Measurements from ENCODE around the gene ZNF318.
"Not testable (repeated sequence)": the region's sequence is repeated elsewhere in the genome, so short reads cannot be mapped to it uniquely, and the experiment has no call there.

Gene ZNF318

DNA sequence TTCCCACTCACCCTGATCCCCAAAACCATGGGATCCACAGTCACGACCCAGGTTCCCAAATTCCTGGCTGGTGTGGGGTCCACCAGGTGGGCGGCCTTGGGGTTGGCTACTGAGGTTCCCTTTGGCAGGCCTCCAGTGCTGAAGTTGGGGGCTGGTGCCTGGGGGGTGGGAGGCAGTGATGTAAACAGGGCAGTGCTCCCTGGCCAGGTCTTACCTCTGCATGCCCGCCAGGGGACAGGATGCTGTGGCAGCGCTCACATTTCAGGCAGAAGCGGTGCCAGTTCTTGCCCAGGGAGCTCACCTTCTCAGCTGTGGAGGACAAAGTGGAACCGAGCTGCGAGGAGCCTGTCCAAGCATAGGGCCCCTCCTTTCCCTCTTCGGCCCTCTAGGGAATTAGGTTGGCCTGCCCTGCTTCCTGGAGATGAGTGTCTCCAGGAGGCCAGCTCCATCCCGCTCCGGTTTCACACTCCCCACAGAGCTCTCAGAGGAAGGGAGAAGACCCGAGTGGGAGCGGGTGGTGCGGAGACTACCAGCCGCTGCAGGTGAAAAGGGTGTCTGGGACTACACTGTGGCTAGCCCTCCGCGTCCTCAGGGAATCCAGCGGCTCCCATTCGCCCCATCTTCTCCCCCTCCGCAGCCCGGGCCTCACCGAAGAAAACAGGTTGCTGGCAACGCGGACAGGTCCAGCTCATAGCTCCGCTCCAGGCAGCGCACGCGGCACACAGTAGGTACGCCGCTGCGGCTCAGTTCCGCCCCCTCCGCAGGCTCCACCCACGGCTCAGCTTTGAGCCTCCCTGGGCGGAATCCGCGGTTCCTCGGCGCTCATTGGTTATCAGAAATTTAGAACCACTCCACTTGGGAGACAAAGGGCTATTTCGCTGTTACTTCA lies 61.1 kb downstream of the ZNF318 start, which contains the start of gene CRIP3:
Gene CRIP3, minus strand, starts transcription at position 726 of the 889 bp plus-strand sequence. Its CDS starts 34 bp downstream, at position 692.
- H3K9me3 Mint-ChIP-seq = no peaks in the 10 kb centered on the region
- peaks cover 21% of the 10 kb centered on the region for H3K4me1 Mint-ChIP-seq
- no peaks in the 10 kb centered on the region for H3K36me3 Mint-ChIP-seq
- ATAC-seq (ENCODE audit: low read depth) = peak; percentile 81
- H3K4me3 Mint-ChIP-seq = peak within 1 kb of the TSS; percentile 84
- H3K27me3 Mint-ChIP-seq = no peaks in the 10 kb centered on the region
- H3K27ac Mint-ChIP-seq = no peak within 1 kb of the TSS
- peak; percentile 51 to 54 for DNase-seq (ENCODE audit: low spot score in 2 of 2)

DNA sequence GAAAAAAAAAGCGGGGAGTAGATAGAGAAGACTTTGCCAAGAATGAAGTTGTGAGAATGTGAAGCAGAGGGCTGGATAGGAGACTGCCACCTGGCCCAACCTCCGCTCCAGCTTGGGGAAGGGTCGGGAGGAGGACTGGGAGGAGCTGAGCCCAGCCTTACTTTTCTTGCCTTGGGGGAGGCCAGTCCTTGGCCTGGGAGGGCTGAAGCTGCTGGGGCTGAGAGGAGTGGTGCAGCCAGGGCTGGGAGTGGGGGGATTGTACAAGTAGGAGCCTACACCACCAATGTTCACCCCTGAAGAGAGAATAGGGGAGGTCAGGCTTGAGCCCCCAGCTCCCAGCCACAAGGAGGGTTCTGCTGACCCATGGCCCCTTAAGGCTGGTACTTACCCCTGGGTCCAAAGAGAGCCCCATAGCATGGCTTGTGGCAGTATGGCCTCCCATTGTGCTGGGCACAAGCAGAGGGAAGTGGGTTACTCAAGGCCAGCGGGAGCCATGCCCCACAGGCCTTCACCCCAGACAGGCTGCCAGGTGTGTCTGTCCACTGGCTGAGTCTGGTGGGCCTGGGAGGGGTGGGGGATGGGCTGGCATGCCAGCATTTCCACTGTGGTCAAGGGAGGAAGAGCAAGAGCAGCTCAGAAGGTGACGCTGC lies 61.9 kb downstream of the ZNF318 start:
- no peak overlapping the region for H3K27ac Mint-ChIP-seq
- no peaks in the 10 kb centered on the region for H3K27me3 Mint-ChIP-seq
- H3K36me3 Mint-ChIP-seq = no peaks in the 10 kb centered on the region
- peaks cover 15% of the 10 kb centered on the region for H3K4me1 Mint-ChIP-seq
- peak overlapping the region; percentile 84 for H3K4me3 Mint-ChIP-seq
- DNase-seq (ENCODE audit: low spot score in 2 of 2) (no peak), ATAC-seq (ENCODE audit: low read depth) (no peak)
- no peaks in the 10 kb centered on the region for H3K9me3 Mint-ChIP-seq

DNA sequence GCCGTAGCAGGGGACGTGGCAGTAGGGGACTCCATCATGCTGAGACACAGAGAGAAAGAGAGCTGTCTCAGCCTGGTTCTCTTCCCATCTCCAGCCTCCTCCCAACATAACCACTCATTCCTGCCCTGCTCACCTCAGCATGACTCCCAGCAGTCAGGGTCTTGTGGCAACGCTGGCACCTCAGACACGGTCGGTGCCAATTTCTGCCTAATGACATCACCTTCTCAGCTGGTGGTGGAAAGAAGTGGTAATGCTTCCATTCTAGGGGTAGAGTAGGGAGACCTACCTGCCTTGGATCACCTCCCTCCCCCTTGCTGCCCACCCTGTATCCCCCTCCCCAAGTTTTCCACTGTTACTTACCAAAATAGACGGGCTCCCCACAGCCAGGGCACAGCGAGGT lies 63.4 kb downstream of the ZNF318 start:
- Mint-ChIP-seq H3K4me1 (peaks cover 12% of the 10 kb centered on the region), H3K27me3 (peaks cover 1% of the 10 kb centered on the region), H3K9me3 (no peaks in the 10 kb centered on the region), H3K27ac (no peak overlapping the region), H3K36me3 (no peaks in the 10 kb centered on the region), H3K4me3 (no peak overlapping the region)
- DNase-seq (ENCODE audit: low spot score in 2 of 2) (no peak), ATAC-seq (ENCODE audit: low read depth) (no peak)

DNA sequence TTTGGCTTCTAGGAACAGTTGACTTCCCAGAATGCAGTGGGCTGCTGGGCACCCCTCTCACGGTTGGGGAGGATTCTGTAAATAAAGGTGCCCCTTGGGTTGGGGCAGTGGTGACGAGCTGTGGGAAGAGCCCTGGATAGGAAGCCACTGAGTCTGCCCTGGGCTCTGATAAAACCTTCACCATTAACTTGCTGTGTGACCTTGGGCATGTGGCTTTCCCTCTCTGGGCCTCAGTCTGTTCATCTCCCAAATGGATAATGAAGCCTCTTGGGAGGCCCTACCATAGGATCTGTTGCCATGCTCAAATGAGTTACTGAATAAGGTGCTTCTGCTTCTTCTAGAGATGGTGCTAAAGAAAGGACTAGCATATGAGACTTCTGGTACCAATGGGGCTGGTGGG lies 64.6 kb downstream of the ZNF318 start:
- DNase-seq (ENCODE audit: low spot score in 2 of 2) = no peak
- H3K27me3 Mint-ChIP-seq = peaks cover 4% of the 10 kb centered on the region
- H3K4me3 Mint-ChIP-seq = no peak overlapping the region
- H3K9me3 Mint-ChIP-seq = no peaks in the 10 kb centered on the region
- H3K36me3 Mint-ChIP-seq = no peaks in the 10 kb centered on the region
- no peak overlapping the region for H3K27ac Mint-ChIP-seq
- peaks cover 10% of the 10 kb centered on the region for H3K4me1 Mint-ChIP-seq
- no peak for ATAC-seq (ENCODE audit: low read depth)

DNA sequence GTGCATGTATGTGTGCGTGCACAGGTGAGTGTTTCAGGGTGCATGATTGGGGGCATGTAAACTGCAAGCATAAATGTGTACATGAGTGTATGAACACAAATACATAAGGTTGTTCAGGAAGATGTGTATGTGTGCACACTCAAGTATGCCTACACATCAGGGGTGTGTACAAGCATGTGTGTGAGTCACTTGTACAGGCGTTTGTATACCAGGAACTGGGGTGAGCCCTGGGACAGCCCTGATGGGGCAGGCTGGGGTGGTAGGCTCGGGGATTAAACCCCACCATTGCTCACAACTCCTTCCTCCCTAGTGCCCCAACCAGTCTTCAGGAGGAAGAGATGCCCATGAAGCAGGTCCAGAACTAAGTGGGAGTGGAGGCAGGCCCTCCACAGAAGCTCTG lies 65.1 kb downstream of the ZNF318 start:
- H3K4me3 Mint-ChIP-seq = no peak overlapping the region
- no peak overlapping the region for H3K27ac Mint-ChIP-seq
- DNase-seq (ENCODE audit: low spot score in 2 of 2) = no peak
- H3K9me3 Mint-ChIP-seq = no peaks in the 10 kb centered on the region
- no peak for ATAC-seq (ENCODE audit: low read depth)
- H3K36me3 Mint-ChIP-seq = no peaks in the 10 kb centered on the region
- H3K4me1 Mint-ChIP-seq = peaks cover 11% of the 10 kb centered on the region
- H3K27me3 Mint-ChIP-seq = peaks cover 4% of the 10 kb centered on the region

DNA sequence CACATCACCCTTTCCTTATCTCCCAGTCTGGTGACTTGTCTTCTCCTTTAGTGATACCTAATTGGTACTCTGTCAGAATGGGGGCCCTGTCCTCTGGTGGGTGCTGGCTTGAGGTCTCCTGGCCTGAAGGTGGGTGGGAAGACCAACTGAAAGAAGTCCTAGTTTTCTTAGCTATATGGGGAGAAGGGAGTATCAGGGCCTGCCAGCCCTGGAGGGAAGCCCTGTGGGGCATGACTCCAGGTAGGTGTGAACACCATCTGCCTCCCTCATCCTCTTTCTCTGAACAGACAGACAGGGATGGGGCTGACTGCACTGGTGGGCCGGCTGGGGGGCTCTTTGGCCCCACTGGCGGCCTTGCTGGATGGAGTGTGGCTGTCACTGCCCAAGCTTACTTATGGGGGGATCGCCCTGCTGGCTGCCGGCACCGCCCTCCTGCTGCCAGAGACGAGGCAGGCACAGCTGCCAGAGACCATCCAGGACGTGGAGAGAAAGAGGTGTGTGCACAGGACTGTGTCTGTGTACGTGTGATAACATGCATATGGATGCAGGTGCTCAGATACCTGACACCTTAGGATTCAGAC lies 65.6 kb downstream of the ZNF318 start:
- no peak overlapping the region for H3K4me3 Mint-ChIP-seq
- peaks cover 4% of the 10 kb centered on the region for H3K27me3 Mint-ChIP-seq
- H3K36me3 Mint-ChIP-seq = no peaks in the 10 kb centered on the region
- no peaks in the 10 kb centered on the region for H3K9me3 Mint-ChIP-seq
- DNase-seq (ENCODE audit: low spot score in 2 of 2) (no peak), ATAC-seq (ENCODE audit: low read depth) (no peak)
- no peak overlapping the region for H3K27ac Mint-ChIP-seq
- H3K4me1 Mint-ChIP-seq = peaks cover 10% of the 10 kb centered on the region

DNA sequence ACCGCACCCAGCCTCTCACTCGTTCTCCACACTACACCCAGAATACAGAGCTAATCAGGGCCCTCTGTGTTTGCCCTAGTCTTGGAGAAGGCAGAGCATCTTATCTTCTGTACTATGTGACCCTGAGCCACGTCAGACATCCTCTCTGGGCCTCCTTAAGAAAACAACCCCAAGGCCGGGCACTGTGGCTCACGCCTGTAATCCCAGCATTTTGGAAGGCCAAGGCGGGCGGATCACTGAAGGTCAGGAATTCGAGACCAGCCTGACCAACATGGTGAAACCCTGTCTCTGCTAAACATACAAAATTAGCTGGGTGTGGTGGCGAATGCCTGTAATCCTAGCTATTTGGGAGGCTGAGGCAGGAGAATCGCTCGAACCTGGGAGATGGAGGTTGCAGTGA lies 66.4 kb downstream of the ZNF318 start:
- not testable (repeated sequence) for H3K36me3 Mint-ChIP-seq; H3K27me3 Mint-ChIP-seq; H3K4me3 Mint-ChIP-seq; H3K9me3 Mint-ChIP-seq; H3K27ac Mint-ChIP-seq; DNase-seq (ENCODE audit: low spot score in 2 of 2); H3K4me1 Mint-ChIP-seq; ATAC-seq (ENCODE audit: low read depth)

DNA sequence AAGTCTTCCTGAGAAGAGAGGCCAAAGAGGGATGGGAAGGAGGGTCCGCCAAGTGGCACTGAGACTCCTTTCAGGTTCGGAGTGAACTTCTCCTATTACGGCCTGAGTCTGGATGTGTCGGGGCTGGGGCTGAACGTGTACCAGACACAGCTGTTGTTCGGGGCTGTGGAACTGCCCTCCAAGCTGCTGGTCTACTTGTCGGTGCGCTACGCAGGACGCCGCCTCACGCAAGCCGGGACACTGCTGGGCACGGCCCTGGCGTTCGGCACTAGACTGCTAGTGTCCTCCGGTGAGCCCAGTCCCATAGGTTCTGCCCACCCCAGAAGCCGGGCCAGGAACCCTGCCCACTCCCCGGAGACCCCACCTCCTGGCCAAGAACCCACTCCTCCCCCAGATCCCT lies 67.3 kb downstream of the ZNF318 start:
- H3K27me3 Mint-ChIP-seq = peaks cover 6% of the 10 kb centered on the region
- H3K4me1 Mint-ChIP-seq = peaks cover 4% of the 10 kb centered on the region
- H3K9me3 Mint-ChIP-seq = no peaks in the 10 kb centered on the region
- H3K36me3 Mint-ChIP-seq = no peaks in the 10 kb centered on the region
- ATAC-seq (ENCODE audit: low read depth) = no peak
- DNase-seq (ENCODE audit: low spot score in 2 of 2) = no peak
- H3K4me3 Mint-ChIP-seq = no peak overlapping the region
- H3K27ac Mint-ChIP-seq = no peak overlapping the region

DNA sequence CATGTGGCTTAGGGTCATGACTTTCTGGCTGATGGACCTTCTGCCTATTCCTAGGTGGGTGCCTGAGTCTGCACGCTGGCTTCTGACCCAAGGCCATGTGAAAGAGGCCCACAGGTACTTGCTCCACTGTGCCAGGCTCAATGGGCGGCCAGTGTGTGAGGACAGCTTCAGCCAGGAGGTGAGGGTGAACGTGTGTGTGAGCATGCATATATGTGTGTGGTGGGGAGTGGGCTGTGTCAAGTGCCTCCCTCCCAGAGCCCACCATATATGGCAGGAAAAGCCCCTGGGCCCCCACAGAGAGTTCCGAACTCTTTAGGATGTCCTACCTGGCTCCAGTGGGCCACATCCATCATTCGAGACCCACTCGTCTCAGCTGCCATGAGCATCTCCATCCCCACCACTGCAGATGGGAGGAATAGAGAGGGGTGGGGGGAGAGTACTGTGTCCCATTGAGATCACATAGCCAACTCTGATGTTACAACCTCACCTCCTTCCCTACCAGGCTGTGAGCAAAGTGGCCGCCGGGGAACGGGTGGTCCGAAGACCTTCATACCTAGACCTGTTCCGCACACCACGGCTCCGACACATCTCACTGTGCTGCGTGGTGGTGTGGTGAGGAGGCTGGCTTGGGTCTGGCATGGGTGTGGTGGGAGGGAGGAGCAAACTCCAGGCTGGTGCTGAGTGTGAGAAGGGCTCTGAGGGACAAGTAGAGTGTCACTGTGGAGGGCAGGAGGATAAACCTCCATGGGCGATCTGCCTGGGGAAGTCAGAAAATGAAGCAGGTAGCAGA lies 68.2 kb downstream of the ZNF318 start:
- no peak overlapping the region for H3K4me3 Mint-ChIP-seq
- no peaks in the 10 kb centered on the region for H3K36me3 Mint-ChIP-seq
- no peak overlapping the region for H3K27ac Mint-ChIP-seq
- DNase-seq (ENCODE audit: low spot score in 2 of 2) (no peak), ATAC-seq (ENCODE audit: low read depth) (no peak)
- peaks cover 4% of the 10 kb centered on the region for H3K4me1 Mint-ChIP-seq
- no peaks in the 10 kb centered on the region for H3K9me3 Mint-ChIP-seq
- H3K27me3 Mint-ChIP-seq = peaks cover 8% of the 10 kb centered on the region

DNA sequence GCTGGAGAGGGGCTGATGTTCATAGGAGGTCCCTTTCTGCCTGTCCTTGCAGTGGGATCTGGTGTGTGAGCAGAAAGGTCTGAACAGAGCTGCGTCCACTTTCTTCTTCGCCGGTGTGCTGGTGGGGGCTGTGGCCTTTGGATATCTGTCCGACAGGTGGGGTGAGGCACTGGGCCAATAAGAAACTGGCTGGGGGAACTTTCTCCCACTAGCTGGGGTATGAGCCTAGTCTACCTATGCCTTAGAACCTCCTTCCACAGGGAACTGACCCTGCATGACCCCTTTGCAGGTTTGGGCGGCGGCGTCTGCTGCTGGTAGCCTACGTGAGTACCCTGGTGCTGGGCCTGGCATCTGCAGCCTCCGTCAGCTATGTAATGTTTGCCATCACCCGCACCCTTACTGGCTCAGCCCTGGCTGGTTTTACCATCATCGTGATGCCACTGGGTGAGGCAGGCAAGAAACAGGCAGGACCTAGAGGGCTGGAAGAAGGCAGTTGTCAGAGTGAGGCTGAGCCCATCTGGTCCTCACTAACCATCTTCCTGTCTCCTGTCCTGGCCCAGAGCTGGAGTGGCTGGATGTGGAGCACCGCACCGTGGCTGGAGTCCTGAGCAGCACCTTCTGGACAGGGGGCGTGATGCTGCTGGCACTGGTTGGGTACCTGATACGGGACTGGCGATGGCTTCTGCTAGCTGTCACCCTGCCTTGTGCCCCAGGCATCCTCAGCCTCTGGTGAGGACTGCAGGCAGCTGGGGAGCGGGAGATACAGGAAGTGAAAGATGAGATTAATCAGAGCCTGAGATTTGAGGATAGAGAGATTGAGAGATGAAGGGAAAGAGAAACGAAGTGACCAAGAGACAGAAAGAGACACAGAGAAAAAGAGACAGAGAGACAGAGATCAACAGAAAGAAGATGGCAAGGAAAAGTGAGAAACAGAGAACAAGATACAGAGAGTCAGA lies 69.8 kb downstream of the ZNF318 start:
- peak; percentile 34 for ATAC-seq (ENCODE audit: low read depth)
- no peaks in the 10 kb centered on the region for H3K36me3 Mint-ChIP-seq
- no peak overlapping the region for H3K27ac Mint-ChIP-seq

DNA sequence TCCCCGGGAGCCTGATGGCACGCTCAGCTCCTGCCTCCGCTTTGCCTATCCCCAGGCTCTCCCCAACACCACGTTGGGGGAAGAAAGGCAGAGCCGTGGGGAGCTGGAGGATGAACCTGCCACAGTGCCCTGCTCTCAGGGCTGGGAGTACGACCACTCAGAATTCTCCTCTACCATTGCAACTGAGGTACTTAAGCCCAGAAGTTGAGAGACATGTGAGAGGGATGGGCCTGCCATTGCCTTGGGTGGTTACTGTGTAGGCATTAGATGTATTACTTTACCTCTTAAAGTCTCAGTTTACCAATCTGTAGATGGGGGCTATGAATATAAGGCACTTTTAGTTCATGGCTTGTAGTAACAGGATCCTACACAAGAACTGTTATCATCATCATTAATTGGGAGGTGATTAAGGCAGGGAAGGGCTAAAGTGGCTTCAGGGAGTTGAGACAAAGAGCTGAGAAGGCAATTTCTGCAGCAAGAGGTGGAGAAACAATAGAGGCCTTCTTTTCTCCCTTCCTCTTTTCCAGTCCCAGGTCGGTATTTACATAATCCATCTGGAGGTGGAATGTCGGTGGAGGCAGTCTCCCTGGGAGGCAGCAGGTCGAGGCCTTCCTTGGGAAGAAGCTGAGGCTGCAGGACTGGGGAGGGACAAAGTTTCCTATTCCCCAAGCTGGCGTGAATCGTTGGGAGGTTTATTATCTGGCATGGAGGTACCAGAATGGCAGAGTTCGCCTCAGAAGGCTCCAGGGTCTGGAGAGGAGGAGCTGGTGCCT lies 70.7 kb downstream of the ZNF318 start:
- H3K4me1 Mint-ChIP-seq = peaks cover 4% of the 10 kb centered on the region
- no peak overlapping the region for H3K4me3 Mint-ChIP-seq
- peaks cover 8% of the 10 kb centered on the region for H3K27me3 Mint-ChIP-seq
- ATAC-seq (ENCODE audit: low read depth) (no peak), DNase-seq (ENCODE audit: low spot score in 2 of 2) (no peak)
- no peaks in the 10 kb centered on the region for H3K9me3 Mint-ChIP-seq
- no peaks in the 10 kb centered on the region for H3K36me3 Mint-ChIP-seq
- H3K27ac Mint-ChIP-seq = no peak overlapping the region

More for the DNA sequence above, 69.8 kb downstream of the ZNF318 start:
- Mint-ChIP-seq H3K27me3 (peaks cover 8% of the 10 kb centered on the region), H3K9me3 (no peaks in the 10 kb centered on the region), H3K4me1 (peaks cover 4% of the 10 kb centered on the region), H3K4me3 (no peak overlapping the region)
- no peak for DNase-seq (ENCODE audit: low spot score in 2 of 2)
